ENCODE results near the gene OLAH.

The OLAH gene

DNA sequence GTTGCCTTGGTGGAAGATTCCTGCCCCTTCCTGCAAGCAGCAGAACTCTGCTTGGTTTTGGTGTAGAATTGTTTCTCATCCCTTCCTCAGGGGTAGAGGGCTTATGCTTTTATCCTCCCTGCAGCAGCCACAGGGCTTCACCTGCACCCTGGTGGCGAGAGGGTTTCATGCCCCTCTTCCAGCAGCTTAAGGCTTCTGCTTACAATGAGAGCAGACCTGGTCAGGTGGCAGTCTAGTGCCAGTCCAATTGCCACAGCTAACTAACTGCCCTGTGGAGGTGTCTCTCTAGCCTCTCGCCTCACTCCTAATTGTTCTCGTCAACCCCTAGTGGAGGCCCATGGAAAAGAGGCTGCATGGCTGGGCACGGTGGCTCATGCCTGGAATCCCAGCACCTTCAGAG lies 25.5 kb downstream of the OLAH start:
- no peak for DNase-seq (ENCODE audit: low spot score)

DNA sequence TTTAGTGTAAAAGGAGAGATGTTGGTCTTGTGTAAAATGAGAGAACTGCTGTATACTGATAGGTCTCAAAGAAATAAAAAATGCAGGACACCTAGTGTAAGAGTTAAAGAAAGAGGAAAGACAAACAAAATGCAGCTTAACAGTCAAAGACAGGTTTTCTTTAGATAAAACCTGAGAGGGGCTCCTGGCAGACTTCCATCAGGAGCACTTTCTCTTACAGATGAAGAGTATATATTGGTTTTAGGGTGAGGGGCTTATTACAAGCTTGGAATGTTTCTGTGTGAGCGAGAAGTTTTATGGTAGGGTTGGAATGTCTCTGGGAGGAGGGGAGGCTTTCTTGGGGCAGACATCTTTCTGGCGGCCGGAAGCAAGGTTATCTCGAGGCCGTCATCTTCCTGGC lies 28.6 kb downstream of the OLAH start:
- no peak for DNase-seq (ENCODE audit: low spot score)

DNA sequence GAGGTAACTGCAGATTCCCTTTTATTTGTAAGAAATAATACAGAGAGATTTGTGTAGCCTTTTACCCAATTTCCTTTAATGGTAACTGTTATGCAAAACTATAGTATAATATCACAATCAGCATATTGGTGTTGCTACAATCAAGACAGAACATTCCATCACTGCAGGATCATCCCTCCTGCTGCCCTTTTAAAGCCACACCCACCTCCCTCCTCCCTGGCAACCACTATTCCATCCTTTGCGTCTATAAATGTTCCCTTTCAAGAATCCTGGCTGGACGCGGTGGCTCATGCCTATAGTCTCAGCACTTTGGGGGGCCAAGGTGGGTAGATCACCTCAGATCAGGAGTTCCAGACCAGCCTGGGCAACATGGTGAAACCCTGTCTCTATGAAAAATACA lies 31.7 kb downstream of the OLAH start:
- no peak for DNase-seq (ENCODE audit: low spot score)

DNA sequence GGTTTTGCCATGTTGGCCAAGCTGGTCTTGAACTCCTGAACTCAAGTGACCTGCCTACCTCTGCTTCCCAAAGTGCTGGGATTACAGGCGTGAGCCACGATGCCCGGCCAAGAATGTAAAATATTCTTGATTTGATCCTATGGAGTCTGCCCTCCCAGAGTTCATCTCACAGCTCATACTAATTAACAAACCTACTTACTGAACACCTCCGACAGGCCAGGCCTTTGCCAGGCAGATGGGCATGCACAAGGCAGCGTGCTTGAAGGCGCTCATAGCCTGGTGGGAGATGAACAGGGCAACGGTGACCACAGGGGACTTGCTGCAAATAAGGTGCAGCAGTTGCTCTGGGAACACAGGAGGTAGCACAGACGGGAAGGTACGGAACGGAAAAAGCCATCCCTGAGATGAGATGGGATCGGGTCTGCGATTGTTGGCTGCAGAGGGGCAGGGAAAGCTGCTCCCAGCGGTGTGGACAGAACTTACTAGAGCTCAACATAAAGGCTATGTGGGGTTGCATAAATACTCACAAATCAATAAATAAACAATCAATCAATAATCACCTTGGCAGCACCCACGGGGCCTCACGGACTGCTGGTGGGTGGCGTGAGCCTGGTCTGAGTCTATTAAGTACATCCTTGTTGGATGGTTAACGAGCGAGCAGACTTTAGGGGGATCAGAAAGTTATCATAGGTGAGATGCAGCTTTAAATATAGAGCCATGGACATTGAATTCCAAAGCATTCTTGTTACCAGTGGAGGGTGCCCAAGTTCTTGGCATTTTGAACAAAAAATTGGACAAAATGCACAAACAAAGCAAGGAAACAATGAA lies 40.1 kb downstream of the OLAH start:
- no peak for DNase-seq (ENCODE audit: low spot score)

DNA sequence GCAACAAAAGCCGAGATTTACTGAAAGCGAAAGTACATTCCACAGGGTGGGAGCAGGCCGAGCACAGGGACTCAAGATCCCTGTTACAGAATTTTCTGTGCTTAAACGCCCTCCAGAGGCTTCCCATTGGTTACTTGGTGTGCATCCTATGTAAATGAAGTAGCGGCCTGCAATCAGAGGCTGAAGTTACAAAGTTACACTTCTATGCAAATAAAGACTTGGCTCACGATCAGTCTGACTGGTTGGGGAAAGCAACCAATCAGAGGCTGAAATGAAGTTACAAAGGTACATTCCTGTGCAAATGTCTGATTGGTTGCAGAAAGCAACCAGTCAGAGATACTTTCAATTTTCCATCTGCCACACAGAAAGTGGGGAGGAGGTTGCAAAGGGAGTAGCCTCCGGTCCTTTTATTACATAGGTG lies 40.8 kb downstream of the OLAH start:
- peak; percentile 69 for DNase-seq (ENCODE audit: low spot score)

DNA sequence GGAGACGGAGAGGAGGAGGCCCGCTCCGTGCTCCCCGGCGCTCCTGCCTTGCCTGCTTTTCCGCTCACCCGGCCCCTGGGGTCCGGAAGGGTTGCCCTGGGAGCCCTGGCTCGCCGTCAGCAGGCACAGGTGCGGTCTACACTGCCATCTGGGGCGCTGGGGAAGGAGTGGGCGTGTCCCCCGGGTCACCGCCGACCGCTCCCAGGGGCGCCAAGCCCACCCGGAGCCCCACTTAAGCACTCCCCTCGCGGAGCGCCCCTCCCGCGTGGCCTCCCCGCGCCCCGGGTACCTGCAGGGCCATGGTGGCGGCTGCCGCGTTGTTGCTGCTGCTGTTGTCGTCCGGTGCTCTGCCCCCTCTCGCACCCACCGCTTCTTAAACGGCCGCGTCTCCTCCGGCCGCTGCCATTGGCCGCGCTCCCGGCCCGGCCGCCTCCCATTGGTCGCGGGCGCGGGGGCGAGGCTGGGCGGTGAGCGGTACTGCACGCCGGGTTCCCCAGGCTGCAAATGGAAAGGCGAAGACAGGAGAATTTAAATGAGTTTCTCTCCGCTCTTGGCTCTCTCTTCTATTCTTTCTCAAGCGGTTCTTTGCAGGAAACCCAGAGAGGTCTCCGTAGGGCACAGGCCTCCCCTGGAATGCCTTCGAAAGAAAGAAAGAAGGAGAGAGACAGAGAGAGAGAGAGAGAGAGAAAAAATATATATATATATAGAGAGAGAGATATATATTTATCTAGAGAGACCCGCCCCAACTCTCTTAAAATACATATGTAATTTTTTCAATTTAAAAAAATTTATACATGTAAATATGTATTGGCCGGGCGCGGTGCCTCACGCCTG lies 44.9 kb downstream of the OLAH start, which contains the start of gene ACBD7:
TSS of gene ACBD7 (minus strand) at position 349 of the 834 bp plus-strand sequence. CDS start at position 301, 48 bp downstream.
- peak; percentile 86 for DNase-seq (ENCODE audit: low spot score)

DNA sequence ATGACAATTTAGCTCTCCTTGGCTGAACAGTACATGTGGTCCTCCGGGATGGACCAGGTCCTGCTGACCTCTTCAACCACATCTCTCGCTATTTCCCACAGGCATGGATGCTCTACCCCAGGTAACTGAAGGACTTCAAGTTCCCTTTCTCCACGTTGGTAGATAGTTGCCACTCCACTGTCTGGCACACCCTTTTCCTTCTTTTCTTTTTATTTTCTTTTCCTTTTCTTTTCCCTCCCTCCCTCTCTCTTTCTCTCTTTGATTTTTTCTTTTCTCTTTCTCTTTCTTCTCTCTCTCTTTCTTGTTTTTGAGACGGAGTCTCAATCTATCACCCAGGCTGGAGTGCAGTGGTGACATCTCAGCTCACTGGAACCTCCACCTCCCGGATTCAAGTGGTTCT lies 47.7 kb downstream of the OLAH start:
- DNase-seq (ENCODE audit: low spot score), result no peak

DNA sequence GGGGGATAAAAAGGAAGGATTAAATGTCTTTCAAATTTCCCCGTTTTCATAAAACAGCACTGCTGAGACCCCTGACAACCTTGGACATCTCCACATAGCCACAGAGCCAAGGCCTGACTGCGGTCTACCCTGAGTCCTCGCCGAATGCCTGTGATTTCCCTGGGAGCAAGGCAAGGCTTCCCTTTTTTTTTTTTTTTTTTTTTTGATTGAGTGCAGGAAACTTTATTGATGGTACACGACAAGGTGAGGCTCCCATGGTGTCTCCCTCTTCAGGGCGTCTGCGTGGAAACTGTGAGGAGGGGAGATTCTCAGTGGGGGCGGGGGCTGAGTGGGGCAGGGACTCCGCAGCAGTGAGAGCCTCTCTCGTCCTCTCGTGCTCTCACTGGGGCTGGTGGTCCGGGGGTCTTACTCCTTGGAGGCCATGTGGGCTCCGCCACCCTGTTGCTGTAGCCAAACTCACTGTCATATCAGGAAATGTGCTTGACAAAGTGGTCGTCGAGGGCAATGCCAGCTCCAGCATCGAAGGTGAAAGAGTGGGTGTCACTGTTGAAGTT lies 49.2 kb downstream of the OLAH start:
- DNase-seq (ENCODE audit: low spot score), result no peak

DNA sequence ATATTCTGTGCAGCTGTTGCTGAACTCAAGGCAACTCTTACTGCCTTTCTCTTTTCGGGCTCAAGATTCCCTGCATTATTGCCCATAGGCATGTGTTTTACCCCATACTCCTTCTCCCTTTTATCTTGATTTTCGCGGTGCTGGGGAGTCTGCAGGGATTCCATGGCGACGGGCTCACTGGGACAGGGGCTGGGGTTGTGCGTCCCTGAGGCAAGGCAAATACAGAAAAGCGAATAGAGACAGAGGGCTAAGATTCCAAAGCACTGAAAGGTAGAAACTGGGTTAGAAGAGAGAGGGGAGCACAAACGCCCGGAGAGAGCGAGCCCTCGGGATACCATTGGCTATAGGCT lies 52.9 kb downstream of the OLAH start:
- no peak for DNase-seq (ENCODE audit: low spot score)

DNA sequence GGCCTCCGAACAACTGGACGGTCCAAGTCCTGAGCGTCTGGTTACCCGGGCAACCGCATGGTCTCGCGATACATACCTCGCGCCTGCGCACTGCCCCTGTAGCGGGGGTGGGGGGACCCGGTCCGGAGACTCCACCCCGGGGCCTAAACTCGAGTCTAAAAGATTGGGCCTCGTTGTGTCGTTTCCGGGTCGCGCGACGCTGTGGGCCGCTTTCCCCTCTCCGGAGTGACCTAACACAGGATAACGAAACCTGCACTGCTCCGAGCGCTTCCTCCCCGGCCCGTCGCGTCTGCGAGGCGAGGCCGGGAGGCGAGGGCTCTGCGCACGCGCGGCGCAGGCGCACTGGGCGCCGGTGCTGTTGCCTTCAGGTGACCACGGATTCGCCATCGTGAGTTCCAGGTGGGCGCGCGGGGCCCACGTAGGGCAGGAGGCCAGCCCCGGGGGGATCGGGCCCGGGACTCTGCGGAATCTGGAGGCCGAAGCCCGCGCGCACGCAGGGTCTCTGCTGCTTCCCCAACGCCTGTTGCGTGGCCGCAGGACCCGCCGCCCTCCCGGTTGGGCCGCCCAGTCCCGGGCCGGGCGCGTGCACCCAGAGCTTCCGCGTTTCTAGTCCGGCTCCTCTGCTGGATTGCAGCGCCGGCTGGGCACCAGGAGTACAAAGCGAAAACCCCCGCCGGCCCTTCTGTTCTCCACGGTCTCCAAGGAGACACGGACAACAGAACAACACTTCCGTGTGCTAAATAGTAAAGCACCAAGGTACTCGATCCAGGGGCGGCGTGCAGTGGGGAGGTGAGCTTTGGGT lies 53.5 kb downstream of the OLAH start, which contains the start of gene RPP38:
TSS of gene RPP38 (plus strand) at position 345 of the 802 bp plus-strand sequence. CDS start 5,960 bp downstream, outside the sequence.
- peak; percentile 99 for DNase-seq (ENCODE audit: low spot score)

DNA sequence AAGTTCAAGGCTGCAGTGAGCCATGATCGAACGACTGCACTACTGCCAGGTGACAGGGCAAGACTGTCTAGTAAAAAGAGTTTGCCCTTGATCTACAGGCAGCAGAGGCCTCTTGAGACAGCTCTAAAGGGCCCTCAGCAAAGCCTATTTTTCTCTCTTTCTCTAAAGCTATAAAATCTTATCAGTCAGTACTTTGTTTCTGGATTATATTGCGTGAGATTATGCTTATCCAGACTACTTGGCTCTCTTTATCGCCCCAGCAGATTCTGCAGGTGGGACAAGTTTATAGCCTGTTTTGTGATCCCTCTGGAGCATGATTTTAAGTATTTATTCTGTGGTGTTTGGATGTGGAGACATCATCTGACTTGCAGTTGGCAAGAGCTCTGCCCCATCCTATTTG lies 56.1 kb downstream of the OLAH start:
- DNase-seq (ENCODE audit: low spot score), result no peak

DNA sequence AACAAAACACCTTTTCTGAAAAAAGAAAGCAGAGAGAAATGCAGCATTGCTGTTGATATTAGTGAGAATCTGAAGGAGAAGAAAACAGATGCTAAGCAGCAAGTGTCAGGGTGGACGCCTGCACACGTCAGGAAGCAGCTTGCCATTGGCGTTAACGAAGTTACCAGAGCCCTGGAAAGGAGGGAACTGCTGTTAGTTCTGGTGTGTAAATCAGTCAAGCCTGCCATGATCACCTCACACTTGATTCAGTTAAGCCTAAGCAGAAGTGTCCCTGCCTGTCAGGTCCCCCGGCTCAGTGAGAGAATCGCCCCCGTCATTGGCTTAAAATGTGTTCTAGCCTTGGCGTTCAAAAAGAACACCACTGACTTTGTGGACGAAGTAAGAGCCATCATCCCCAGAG lies 59.8 kb downstream of the OLAH start:
- DNase-seq (ENCODE audit: low spot score), result no peak

DNA sequence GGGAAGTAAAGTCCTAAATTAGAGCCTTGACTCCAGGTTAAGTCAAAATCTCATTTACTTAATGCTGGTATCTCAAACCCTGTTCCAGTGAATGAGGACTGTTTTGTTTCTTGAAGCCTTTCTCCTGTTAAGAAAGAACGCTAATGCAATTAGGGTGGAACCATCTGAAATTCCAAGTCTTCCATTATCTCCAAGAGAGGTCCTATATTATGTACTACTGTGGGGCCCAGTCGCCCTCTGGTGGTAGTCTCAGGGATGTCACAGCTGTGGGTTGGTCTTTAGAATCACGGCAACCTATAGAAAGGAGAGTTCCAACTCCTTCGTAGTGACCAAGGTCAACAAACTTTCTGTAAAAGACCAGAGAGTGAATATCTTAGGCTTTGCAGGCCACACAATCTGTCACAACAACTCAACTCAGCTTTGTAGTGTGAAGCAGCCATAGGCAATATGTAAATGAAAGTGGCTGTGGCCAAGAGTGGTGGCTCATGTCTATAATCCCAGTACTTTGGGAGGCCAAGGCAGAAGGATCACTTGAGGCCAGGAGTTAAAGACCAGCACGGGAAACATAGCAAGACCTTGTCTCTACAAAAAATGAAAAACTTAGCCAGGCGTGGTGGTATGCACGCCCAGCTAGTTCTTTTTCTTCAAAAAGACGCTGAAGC lies 62.7 kb downstream of the OLAH start:
- peak; percentile 72 for DNase-seq (ENCODE audit: low spot score)

DNA sequence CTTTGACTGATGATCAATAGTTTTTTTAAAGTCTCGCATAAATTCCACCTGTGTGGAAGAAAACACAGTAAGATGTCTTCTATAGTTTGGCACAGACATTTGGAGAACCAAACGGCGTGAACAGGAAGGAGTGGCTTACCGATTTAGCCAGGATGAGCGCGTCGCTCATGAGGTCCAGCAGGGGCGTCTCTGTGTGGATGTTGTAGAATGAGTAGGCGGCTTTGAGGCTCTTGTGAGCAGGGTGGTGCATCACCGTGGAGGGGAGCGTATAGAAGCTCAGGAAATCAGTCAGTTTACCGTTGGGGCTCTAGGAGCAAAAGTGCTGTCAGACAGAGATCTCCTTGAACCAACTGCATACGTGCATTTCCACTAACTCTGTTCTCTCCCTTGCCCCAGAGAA lies 68.9 kb downstream of the OLAH start:
- no peak for DNase-seq (ENCODE audit: low spot score)

DNA sequence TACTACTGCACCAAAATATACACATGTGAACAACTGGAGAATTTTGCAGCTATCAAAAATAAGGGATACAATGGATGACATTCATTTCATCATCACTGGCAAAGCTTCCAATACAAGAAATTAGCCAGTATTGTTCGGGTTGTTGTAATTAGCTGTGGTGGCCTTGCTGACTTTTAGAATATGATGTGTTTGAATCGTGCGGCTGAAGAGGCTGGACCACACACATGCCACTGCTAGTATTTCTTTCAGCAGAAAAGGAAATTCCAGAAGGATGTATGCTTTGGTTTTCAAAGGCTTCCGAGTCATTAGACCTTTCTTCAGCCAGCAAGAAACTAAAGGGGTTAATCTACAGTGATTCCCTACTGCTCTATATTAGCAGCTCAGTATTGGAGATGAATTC lies 70.0 kb downstream of the OLAH start:
- DNase-seq (ENCODE audit: low spot score), result no peak

DNA sequence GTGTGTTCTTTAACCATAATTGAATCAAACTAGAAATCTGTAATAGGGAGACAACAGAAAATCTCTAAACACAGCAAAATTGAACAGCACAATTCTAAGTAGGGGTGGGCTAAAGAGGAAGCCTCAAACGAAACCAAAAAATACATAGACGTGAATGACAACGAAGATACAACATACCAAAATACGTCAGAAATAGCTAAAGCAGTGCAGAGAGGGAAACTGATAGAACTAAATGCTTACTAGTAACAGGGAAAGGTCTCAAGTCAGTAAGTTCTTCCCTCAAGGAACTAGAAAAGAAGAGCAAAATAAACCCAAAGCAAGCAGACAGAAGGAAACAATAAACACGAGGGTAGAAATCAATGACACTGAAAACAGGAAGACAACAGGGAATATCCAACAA lies 72.5 kb downstream of the OLAH start:
- DNase-seq (ENCODE audit: low spot score), result no peak

DNA sequence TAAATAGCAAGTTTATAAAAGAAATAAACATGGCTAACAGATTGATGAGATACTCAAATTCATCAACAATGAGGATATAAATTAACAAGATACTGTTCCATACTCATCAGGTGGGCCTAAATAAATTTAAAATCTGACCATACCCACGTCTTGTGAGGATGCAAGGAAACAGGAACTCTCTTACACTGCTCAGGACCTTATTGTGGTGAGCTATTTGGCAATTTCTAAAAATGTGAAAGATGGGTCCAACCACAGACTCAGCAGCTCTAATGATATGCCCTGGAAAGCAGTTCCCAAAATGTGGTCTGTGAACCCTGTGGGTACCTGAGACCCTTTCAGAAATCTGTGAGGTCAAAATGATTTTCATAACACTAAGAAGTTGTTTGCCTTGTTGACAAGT lies 74.9 kb downstream of the OLAH start:
- DNase-seq (ENCODE audit: low spot score), result no peak

DNA sequence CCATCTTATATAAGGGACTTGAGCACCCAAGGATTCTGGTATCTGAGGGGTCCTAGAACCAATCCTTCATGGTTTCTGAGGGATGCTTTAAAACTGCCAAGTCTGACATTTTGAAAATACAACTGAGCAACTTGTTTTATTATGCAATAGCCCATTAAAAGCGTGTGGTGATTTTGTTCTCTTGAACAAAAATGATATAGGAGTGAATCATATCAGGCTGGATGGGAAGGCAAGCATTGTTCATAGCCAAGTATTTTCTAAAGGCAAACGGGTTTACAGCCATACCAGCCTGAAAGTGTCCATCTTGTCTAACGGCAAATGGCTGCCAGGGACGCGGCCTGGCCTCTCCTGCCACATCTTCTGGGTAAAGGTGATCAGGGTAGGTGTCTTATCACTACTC lies 76.8 kb downstream of the OLAH start:
- DNase-seq (ENCODE audit: low spot score), result no peak

DNA sequence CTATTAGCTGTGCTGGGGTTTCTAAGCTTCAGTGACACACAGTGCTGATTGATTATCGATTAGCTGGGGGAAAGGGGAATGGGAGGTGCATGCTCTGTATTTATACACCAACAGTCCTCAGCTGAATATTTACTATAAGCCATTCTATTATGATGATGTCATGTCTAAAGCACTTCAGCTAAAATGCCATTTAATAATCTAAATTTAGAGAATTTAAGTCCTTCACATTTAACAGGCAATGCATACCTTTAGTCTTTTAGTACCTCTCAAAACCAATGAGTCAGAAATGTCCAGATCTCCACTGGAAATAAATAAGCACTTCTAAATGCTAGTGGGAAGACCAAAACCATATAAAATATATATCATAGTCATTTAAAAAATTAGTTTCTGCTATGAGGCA lies 78.0 kb downstream of the OLAH start:
- DNase-seq (ENCODE audit: low spot score), result no peak

DNA sequence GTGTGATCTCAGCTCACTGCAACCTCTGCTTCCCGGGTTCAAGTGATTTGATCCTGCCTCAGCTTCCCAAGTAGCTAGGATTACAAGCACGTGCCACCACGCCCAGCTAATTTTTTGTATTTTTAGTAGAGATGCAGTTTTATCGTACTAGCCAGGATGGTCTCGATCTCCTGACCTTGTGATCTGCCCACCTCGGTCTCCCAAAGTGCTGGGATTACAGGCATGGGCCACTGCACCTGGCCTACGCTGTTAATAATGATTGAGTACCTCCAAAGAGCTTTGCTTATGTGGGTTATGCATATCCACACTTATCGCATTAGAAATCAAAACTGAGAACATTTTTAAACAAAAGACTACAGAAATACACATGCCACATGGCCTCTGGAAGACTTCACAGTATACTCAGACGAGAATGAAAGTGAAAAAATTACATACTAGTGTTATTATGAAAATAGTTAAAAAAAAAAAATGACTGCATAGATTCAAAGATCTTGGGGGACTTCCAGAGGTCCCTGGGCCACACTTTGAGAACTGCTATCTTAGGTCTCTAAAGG lies 78.8 kb downstream of the OLAH start:
- no peak for DNase-seq (ENCODE audit: low spot score)

Data from left forelimb (tissue), 1 donor.